CD14-positive monocyte (primary cell): ENCODE data around the gene RYR3. TPM values are rescaled to one million over a fixed set of nuclear protein-coding genes. Genes with fewer than 3 reads are reported as not detected.

ENCODE experiments used
- DNase-seq, 3 donors: peaks; one replicate each; pipeline ENCODE4 v3.0.0-alpha.2; 2011 to 2022
- H2AFZ ChIP-seq: 2 replicates; pipeline ENCODE4 v1.6.0; 2012; ENCODE audit warnings: mild to moderate bottlenecking, low read depth, low read length, inconsistent platforms; ENCODE audit not compliant: insufficient read depth, poor library complexity, severe bottlenecking
- H3K27ac ChIP-seq, 2 donors: 1 replicate in 1 of 2; 2 replicates in 1 of 2; pipeline ENCODE4 v1.5.1; 2012 to 2013; ENCODE audit warnings: low read length in 2 of 2, control low read depth in 1 of 2, inconsistent platforms in 1 of 2, low read depth in 1 of 2, mild to moderate bottlenecking in 1 of 2
- H3K27me3 ChIP-seq, 2 donors: one replicate each; pipeline versions ENCODE4 v1.6.0 to v1.6.1; 2011 to 2013; ENCODE audit warnings: low read length in 2 of 2; ENCODE audit not compliant: control insufficient read depth in 2 of 2, insufficient read depth in 2 of 2
- H3K36me3 ChIP-seq, 2 donors: replicated peaks in 1 of 2; 1 replicate in 1 of 2; 2 replicates in 1 of 2; pipeline versions ENCODE4 v1.5.1 to v1.6.1; 2012 to 2013; ENCODE audit warnings: low read length in 2 of 2, control low read depth in 1 of 2, inconsistent platforms in 1 of 2, mild to moderate bottlenecking in 1 of 2; ENCODE audit not compliant: insufficient read depth in 2 of 2, control insufficient read depth in 1 of 2
- H3K4me1 ChIP-seq, 2 donors: 1 replicate in 1 of 2; 2 replicates in 1 of 2; pipeline versions ENCODE4 v1.5.1 to v1.6.1; 2012 to 2013; ENCODE audit warnings: low read length in 2 of 2, control low read depth in 1 of 2, inconsistent platforms in 1 of 2, mild to moderate bottlenecking in 1 of 2, moderate library complexity in 1 of 2; ENCODE audit not compliant: insufficient read depth in 2 of 2, control insufficient read depth in 1 of 2
- H3K4me2 ChIP-seq: replicated peaks from 2 replicates; pipeline ENCODE3; 2012; ENCODE audit warnings: low read length, moderate library complexity, mild to moderate bottlenecking; ENCODE audit not compliant: poor library complexity, severe bottlenecking; ENCODE audit errors: extremely low read depth
- H3K4me3 ChIP-seq, 3 experiments: fragments of 200-600 bp in 1 of 3; sonication (generic) in 1 of 3; replicated peaks in 1 of 3; 1 replicate in 2 of 3; 2 replicates in 1 of 3; pipeline ENCODE4 v1.5.1; 2011 to 2013; ENCODE audit warnings: low read length in 3 of 3, mild to moderate bottlenecking in 3 of 3, control low read depth in 2 of 3, low read depth in 2 of 3, inconsistent platforms in 1 of 3, moderate library complexity in 1 of 3
- H3K79me2 ChIP-seq: 2 replicates; pipeline ENCODE4 v1.6.0; 2012; ENCODE audit warnings: mild to moderate bottlenecking, control low read depth, inconsistent platforms, low read length, moderate library complexity; ENCODE audit not compliant: insufficient read depth
- H3K9ac ChIP-seq: 2 replicates; pipeline ENCODE4 v1.6.0; 2017; ENCODE audit warnings: low read length, mild to moderate bottlenecking; ENCODE audit not compliant: insufficient read depth, poor library complexity, severe bottlenecking
- H3K9me3 ChIP-seq, 2 donors: replicated peaks in 1 of 2; 1 replicate in 1 of 2; 2 replicates in 1 of 2; pipeline versions ENCODE4 v1.5.1 to v1.6.1; 2012 to 2013; ENCODE audit warnings: low read length in 2 of 2, control low read depth in 1 of 2; ENCODE audit not compliant: control insufficient read depth in 1 of 2, insufficient read depth in 1 of 2
- H4K20me1 ChIP-seq: 2 replicates; pipeline ENCODE4 v1.6.0; 2012; ENCODE audit warnings: mild to moderate bottlenecking, low read length, control low read depth, moderate library complexity; ENCODE audit not compliant: insufficient read depth
- H3K27ac Mint-ChIP-seq, 7 donors: one replicate each; pipeline ENCODE4 v1.8.0; 2020; ENCODE audit warnings: mild to moderate bottlenecking in 7 of 7, mixed read lengths in 7 of 7, moderate library complexity in 6 of 7, inconsistent platforms in 2 of 7
- H3K27me3 Mint-ChIP-seq, 3 donors: one replicate each; pipeline ENCODE4 v1.8.0; 2021 to 2022; ENCODE audit warnings: low read depth in 3 of 3, mild to moderate bottlenecking in 3 of 3, mixed read lengths in 3 of 3, moderate library complexity in 3 of 3, inconsistent platforms in 1 of 3
- H3K36me3 Mint-ChIP-seq, 2 donors: one replicate each; pipeline ENCODE4 v1.8.0; 2020; ENCODE audit warnings: mixed read lengths in 2 of 2, inconsistent platforms in 1 of 2, mild to moderate bottlenecking in 1 of 2
- H3K4me1 Mint-ChIP-seq: one replicate; pipeline ENCODE4 v1.8.0; 2020; ENCODE audit warnings: mild to moderate bottlenecking, mixed read lengths
- H3K4me3 Mint-ChIP-seq, 2 donors: one replicate each; pipeline ENCODE4 v1.8.0; 2020; ENCODE audit warnings: mild to moderate bottlenecking in 2 of 2, mixed read lengths in 2 of 2, moderate library complexity in 1 of 2
- H3K9me3 Mint-ChIP-seq, 7 donors: one replicate each; pipeline ENCODE4 v1.8.0; 2020 to 2022; ENCODE audit warnings: mixed read lengths in 7 of 7, mild to moderate bottlenecking in 6 of 7, moderate library complexity in 6 of 7, inconsistent platforms in 2 of 7
- WGBS: methylation state at CpG from one replicate; pipeline ENCODE4 v1.1.5; 2013; ENCODE audit warnings: missing lambda C conversion rate; ENCODE audit not compliant: insufficient coverage; 5-methylcytosine and 5-hydroxymethylcytosine counted together
- intact Hi-C, 2 donors: fragments of 100-400 bp; cut with micrococcal nuclease; formaldehyde crosslinking; loops; one replicate each; pipeline versions ENCODE4 v1.15.0 to v1.15.1; 2023
- polyA plus RNA-seq, 3 donors: library from polyadenylated mRNA; depleted of rRNA in 1 of 3; unstranded in 2 of 3; stranded (reverse) in 1 of 3; fragments of 300-500 nt in 2 of 3; fragments of >200 nt in 1 of 3; fragmentation: Illumina TruSeq in 2 of 3; gene quantifications; 1 replicate in 2 of 3; 2 replicates in 1 of 3; pipeline ENCODE4 v1.2.3, GENCODE V29; 2012 to 2021
- TF ChIP-seq, protein P1 (sequence below): fragments of 200-600 bp; IDR thresholded peaks from one replicate; pipeline ENCODE4 v1.8.0; 2022; ENCODE audit warnings: antibody characterized with exemption, mild to moderate bottlenecking

The RYR3 gene
- polyA plus RNA-seq, 3 donors = not detected

- Histone ChIP-seq H2AFZ (no peak overlapping the region), H4K20me1 (no peaks in the 10 kb centered on the region), H3K36me3 (no peaks in the 10 kb centered on the region), H3K9me3 (no peaks in the 10 kb centered on the region), H3K4me1 (no peaks in the 10 kb centered on the region), H3K9ac (no peak overlapping the region), H3K27ac (no peak overlapping the region), H3K27me3 (no peaks in the 10 kb centered on the region), H3K79me2 (no peaks in the 10 kb centered on the region), H3K4me2 (no peak overlapping the region), H3K4me3 (no peak overlapping the region)
- Mint-ChIP-seq H3K4me3 (no peak overlapping the region), H3K27me3 (peaks cover 0 to 7% (median 7%) of the 10 kb centered on the region in 3 donors), H3K4me1 (no peaks in the 10 kb centered on the region), H3K9me3 (peaks cover 0 to 3% (median 0%) of the 10 kb centered on the region in 7 donors), H3K27ac (peak overlapping the region in 1 of 7 donors; percentile 42), H3K36me3 (no peaks in the 10 kb centered on the region)
- intact Hi-C loops = no loop called here
- no CpG with 5 or more reads among the region's 4 CpGs for WGBS
- no peak for DNase-seq
- TF ChIP-seq, protein P1, sequence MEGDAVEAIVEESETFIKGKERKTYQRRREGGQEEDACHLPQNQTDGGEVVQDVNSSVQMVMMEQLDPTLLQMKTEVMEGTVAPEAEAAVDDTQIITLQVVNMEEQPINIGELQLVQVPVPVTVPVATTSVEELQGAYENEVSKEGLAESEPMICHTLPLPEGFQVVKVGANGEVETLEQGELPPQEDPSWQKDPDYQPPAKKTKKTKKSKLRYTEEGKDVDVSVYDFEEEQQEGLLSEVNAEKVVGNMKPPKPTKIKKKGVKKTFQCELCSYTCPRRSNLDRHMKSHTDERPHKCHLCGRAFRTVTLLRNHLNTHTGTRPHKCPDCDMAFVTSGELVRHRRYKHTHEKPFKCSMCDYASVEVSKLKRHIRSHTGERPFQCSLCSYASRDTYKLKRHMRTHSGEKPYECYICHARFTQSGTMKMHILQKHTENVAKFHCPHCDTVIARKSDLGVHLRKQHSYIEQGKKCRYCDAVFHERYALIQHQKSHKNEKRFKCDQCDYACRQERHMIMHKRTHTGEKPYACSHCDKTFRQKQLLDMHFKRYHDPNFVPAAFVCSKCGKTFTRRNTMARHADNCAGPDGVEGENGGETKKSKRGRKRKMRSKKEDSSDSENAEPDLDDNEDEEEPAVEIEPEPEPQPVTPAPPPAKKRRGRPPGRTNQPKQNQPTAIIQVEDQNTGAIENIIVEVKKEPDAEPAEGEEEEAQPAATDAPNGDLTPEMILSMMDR = no peak
Observed at GRCh38 chr15:33377204-33377603, 66.4 kb downstream of the RYR3 start.

DNA sequence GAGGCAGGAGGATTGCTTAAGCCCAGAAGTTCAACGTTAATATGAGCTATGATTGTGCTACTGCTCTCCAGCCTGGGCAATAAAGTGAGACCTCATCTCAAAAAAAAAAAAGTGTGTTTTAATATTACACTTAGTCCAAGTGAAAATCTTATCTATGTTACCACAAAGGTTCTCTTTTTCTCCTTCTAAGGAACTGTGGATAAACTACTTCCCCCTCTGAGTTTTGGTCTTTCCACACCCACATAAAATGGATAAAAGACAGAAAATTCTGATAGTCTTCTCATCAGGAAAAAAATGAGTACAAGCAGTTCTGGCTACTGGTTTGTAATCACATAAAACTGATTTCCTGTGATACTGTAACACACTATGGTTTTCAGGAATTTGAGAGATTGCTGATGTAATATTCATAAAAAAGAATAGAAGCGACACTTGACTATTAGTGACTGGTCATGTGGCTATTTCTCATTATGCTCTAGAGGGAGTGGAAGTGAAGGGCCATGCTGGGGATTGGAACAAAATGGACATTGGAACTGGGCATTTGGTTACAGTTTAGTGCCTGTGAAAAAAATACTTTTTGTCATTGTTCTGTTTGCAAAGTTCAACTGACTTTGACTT, 68.2 kb downstream of the RYR3 start:
- Mint-ChIP-seq H3K4me1 (no peaks in the 10 kb centered on the region), H3K4me3 (no peak overlapping the region), H3K27me3 (peaks cover 0 to 7% (median 5%) of the 10 kb centered on the region in 3 donors), H3K27ac (no peak overlapping the region), H3K9me3 (peaks cover 0 to 3% (median 0%) of the 10 kb centered on the region in 7 donors), H3K36me3 (no peaks in the 10 kb centered on the region)
- Histone ChIP-seq H3K9me3 (no peaks in the 10 kb centered on the region), H3K4me1 (no peaks in the 10 kb centered on the region), H3K27me3 (no peaks in the 10 kb centered on the region), H4K20me1 (no peaks in the 10 kb centered on the region), H3K36me3 (no peaks in the 10 kb centered on the region), H3K4me3 (no peak overlapping the region), H2AFZ (no peak overlapping the region), H3K27ac (no peak overlapping the region), H3K79me2 (no peaks in the 10 kb centered on the region), H3K4me2 (no peak overlapping the region), H3K9ac (no peak overlapping the region)
- DNase-seq = no peak
- intact Hi-C loops = no loop called here
- WGBS = 100% methylated on average over 1 of the region's 2 CpGs
- TF ChIP-seq, protein P1 = no peak
